HG03064 (cell line): ENCODE data around the gene ETV7.
"Not testable (repeated sequence)": the region's sequence is repeated elsewhere in the genome, so short reads cannot be mapped to it uniquely, and the experiment has no call there.

Experiments used
- ATAC-seq: cut with Tn5 transposase; IDR thresholded peaks from one replicate; pipeline ENCODE4 v1.9.1; 2021; ENCODE audit warnings: low read depth; ENCODE audit not compliant: unreplicated experiment

Gene ETV7

GRCh38 chr6:36387440-36388303, at the start of gene ETV7:
TSS of gene ETV7 (minus strand) at chr6:36387669. CDS start at chr6:36387541, 128 bp downstream.
- ATAC-seq = no peak

- ATAC-seq = no peak
Observed at GRCh38 chr6:36436466-36436865, 49.0 kb upstream of the ETV7 start.

GRCh38 chr6:36432151-36432671, 44.7 kb upstream of the ETV7 start:
- no peak for ATAC-seq

- ATAC-seq = no peak
Observed at GRCh38 chr6:36431197-36431596, 43.7 kb upstream of the ETV7 start.

GRCh38 chr6:36430351-36430750, 42.9 kb upstream of the ETV7 start:
- ATAC-seq = no peak

GRCh38 chr6:36428911-36429310, 41.4 kb upstream of the ETV7 start:
- ATAC-seq = no peak

- ATAC-seq = no peak
Observed at GRCh38 chr6:36426622-36427021, 39.2 kb upstream of the ETV7 start.

GRCh38 chr6:36423101-36423824, 35.8 kb upstream of the ETV7 start:
- ATAC-seq = peak; percentile 89

GRCh38 chr6:36422714-36423100, 35.2 kb upstream of the ETV7 start:
- peak; percentile 5 for ATAC-seq

GRCh38 chr6:36419310-36419709, 31.8 kb upstream of the ETV7 start:
- no peak for ATAC-seq

- no peak for ATAC-seq
Observed at GRCh38 chr6:36418558-36418957, 31.1 kb upstream of the ETV7 start.

GRCh38 chr6:36414481-36414880, 27.0 kb upstream of the ETV7 start:
- no peak for ATAC-seq

- ATAC-seq = no peak
Observed at GRCh38 chr6:36413489-36414480, 26.3 kb upstream of the ETV7 start.

- not testable (repeated sequence) for ATAC-seq
Observed at GRCh38 chr6:36409718-36410117, 22.2 kb upstream of the ETV7 start.

GRCh38 chr6:36404164-36404563, 16.7 kb upstream of the ETV7 start:
- no peak for ATAC-seq

- no peak for ATAC-seq
Observed at GRCh38 chr6:36402481-36402880, 15.0 kb upstream of the ETV7 start.

- no peak for ATAC-seq
Observed at GRCh38 chr6:36399970-36400369, 12.5 kb upstream of the ETV7 start.

GRCh38 chr6:36392621-36393020, 5.2 kb upstream of the ETV7 start:
- ATAC-seq = no peak

- no peak for ATAC-seq
Observed at GRCh38 chr6:36389353-36389752, 1.9 kb upstream of the ETV7 start.
